Transverse colon (tissue), 4 donors: ENCODE results near the gene ALG6.

ENCODE experiments used
- EP300 ChIP-seq: sonication (generic); formaldehyde crosslinking; IDR thresholded peaks from one replicate; pipeline ENCODE4 v1.6.1; 2017; ENCODE audit warnings: antibody characterized with exemption, low read depth
- POLR2AphosphoS5 ChIP-seq, 3 donors: sonication (generic); formaldehyde crosslinking; IDR thresholded peaks; one replicate each; pipeline ENCODE4 v1.6.1; 2016; ENCODE audit warnings: antibody characterized with exemption in 3 of 3
- TF ChIP-seq, protein P1 (sequence below), 5 experiments: fragments of 200-600 bp in 3 of 5; fragments of 450-650 bp in 2 of 5; sonication (generic) in 3 of 5; IDR thresholded peaks; 1 replicate in 2 of 5; 2 replicates in 3 of 5; pipeline ENCODE4 v1.5.1; 2016 to 2017; ENCODE audit warnings: antibody characterized with exemption in 5 of 5, inconsistent platforms in 3 of 5, mild to moderate bottlenecking in 2 of 5, moderate library complexity in 1 of 5

DNA sequence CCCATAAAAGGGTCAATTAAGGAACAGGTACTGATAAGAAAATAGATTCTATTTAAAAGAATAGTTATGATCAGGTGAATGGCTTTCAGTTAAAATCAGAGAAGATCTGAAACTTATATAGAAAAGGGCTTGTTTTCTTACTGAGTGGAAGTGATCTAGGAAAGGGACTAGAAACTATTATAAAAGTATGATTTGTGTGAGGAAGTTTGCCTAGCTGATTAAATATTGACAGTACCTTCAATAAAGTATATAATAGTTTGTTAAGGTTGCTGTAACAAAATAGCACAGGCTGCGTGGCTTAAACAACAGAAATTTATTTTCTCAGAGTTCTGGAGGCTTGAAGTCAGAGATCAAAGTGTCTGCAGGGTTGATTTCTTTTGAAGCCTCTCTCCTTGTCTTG lies 5.4 kb upstream of the ALG6 start:
- no peak for TF ChIP-seq POLR2AphosphoS5 (IDR thresholded peaks at IDR 0.05)
- TF ChIP-seq, protein P1, sequence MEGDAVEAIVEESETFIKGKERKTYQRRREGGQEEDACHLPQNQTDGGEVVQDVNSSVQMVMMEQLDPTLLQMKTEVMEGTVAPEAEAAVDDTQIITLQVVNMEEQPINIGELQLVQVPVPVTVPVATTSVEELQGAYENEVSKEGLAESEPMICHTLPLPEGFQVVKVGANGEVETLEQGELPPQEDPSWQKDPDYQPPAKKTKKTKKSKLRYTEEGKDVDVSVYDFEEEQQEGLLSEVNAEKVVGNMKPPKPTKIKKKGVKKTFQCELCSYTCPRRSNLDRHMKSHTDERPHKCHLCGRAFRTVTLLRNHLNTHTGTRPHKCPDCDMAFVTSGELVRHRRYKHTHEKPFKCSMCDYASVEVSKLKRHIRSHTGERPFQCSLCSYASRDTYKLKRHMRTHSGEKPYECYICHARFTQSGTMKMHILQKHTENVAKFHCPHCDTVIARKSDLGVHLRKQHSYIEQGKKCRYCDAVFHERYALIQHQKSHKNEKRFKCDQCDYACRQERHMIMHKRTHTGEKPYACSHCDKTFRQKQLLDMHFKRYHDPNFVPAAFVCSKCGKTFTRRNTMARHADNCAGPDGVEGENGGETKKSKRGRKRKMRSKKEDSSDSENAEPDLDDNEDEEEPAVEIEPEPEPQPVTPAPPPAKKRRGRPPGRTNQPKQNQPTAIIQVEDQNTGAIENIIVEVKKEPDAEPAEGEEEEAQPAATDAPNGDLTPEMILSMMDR (IDR thresholded peaks at IDR 0.05) = no peak
- no peak for TF ChIP-seq EP300
